ENCODE results near the gene FASLG.

The FASLG gene

DNA sequence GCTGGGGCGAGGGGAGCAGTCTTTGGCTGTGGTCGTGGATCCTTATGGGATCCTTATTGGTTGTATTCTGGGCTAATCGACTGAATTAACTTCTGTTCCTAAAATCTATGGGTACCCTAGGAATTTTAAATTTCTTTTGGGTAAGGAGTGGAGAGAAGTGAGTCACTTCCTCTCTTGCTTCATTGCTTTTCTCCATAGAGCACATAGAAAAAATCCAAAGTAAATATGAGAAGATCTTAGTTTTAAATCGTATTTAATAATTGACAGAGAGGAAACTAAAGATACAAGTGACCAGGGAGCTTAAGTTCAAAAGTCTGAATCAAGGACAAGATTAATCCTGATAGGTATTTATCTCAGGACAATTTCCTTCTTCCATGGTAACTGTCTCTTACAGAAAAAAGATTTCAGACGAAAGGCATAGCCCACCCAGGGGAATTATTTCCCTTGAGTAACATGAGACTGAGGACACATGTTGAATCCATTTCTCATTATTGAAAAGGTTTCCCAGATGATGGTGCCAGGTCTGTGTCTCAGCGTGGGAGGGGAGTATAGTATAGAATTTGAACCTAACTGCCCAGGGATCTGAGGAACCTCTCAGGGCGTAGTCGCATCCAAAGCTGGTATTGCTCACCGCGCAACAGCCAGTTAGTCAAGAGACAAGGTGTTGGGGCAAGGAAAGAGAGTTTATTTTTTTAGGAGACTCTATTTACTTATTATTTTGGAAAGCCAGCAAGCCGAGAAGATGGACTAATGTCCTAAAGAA, 28.7 kb upstream of the FASLG start:
- TF ChIP-seq POLR2AphosphoS5 (IDR thresholded peaks at IDR 0.05; ENCODE audit: low read depth) (no peak), REST (IDR thresholded peaks at IDR 0.05; ENCODE audit: insufficient replicate concordance, low read depth) (no peak), CTCF (IDR thresholded peaks at IDR 0.05; ENCODE audit: insufficient read depth, low read length) (no peak), GABPA (IDR thresholded peaks at IDR 0.05; ENCODE audit: low read depth) (no peak), SPI1 (IDR thresholded peaks at IDR 0.05; ENCODE audit: borderline replicate concordance, low read depth) (peak; percentile 67)
- no peak for DNase-seq (ENCODE audit: low read depth in 1 of 2, low spot score in 1 of 2)
- Histone ChIP-seq H3K27me3 (ENCODE audit: insufficient read depth, poor library complexity, severe bottlenecking) (no peaks in the 10 kb centered on the region), H3K4me3 (replicated peaks; ENCODE audit: insufficient read depth, low read length) (no peak overlapping the region), H3K27ac (replicated peaks) (no peak overlapping the region)

DNA sequence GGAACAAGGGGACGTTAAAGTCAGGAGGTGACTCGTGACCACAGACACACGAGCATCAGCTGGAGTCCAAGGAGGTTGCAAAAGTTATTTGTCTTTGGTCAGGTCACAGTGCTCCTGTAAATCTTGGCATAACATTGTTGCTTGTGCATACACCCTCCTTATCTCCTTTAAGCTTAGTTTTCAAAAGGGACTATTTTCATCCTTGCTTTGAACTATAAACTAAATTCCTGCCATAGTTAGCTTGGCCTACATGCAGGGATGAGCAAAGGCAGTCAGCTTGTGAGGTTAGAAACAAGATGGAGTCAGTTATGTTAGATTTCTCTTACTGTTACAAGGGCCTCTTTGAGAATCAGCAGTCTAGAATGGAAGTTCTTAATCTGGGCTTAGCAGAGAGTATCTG, 28.0 kb upstream of the FASLG start:
- Histone ChIP-seq H3K4me3 (replicated peaks; ENCODE audit: insufficient read depth, low read length) (no peak overlapping the region), H3K27me3 (ENCODE audit: insufficient read depth, poor library complexity, severe bottlenecking) (no peaks in the 10 kb centered on the region), H3K27ac (replicated peaks) (no peak overlapping the region)
- no peak for DNase-seq (ENCODE audit: low read depth in 1 of 2, low spot score in 1 of 2)
- TF ChIP-seq CTCF (IDR thresholded peaks at IDR 0.05; ENCODE audit: insufficient read depth, low read length): no peak
- no peak for TF ChIP-seq GABPA (IDR thresholded peaks at IDR 0.05; ENCODE audit: low read depth)

- TF ChIP-seq REST (IDR thresholded peaks at IDR 0.05; ENCODE audit: insufficient replicate concordance, low read depth): no peak
- TF ChIP-seq SPI1 (IDR thresholded peaks at IDR 0.05; ENCODE audit: borderline replicate concordance, low read depth): no peak
- TF ChIP-seq POLR2AphosphoS5 (IDR thresholded peaks at IDR 0.05; ENCODE audit: low read depth): no peak
- TF ChIP-seq GABPA (IDR thresholded peaks at IDR 0.05; ENCODE audit: low read depth): no peak
- TF ChIP-seq CTCF (IDR thresholded peaks at IDR 0.05; ENCODE audit: insufficient read depth, low read length): no peak
- Histone ChIP-seq H3K27ac (replicated peaks) (no peak overlapping the region), H3K4me3 (replicated peaks; ENCODE audit: insufficient read depth, low read length) (no peak overlapping the region), H3K27me3 (ENCODE audit: insufficient read depth, poor library complexity, severe bottlenecking) (no peaks in the 10 kb centered on the region)
- no peak for DNase-seq (ENCODE audit: low read depth in 1 of 2, low spot score in 1 of 2)
Measured at GRCh38 chr1:172637522-172637921, 21.4 kb upstream of the FASLG start.

DNA sequence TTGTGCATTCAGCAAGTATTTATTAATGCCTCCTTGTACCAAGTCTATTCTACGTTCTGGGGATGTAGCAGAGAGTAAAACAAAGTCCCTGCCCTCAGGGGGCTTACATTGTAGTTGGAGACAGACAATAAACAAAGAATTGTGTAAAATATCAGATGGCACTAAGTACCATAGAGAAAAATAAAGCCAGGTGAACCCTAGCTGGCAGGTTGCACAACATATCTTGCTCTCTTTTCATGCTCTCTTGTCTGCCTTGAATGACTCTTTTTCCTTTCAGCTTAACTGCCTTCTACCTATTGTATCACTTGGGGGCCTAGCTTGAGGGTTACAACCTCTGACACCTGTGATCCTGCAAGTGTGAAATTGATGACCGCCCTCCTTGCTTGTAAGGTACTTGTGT, 20.7 kb upstream of the FASLG start:
- H3K27me3 ChIP-seq (ENCODE audit: insufficient read depth, poor library complexity, severe bottlenecking): no peaks in the 10 kb centered on the region
- TF ChIP-seq REST (IDR thresholded peaks at IDR 0.05; ENCODE audit: insufficient replicate concordance, low read depth) (no peak), CTCF (IDR thresholded peaks at IDR 0.05; ENCODE audit: insufficient read depth, low read length) (no peak), SPI1 (IDR thresholded peaks at IDR 0.05; ENCODE audit: borderline replicate concordance, low read depth) (no peak), POLR2AphosphoS5 (IDR thresholded peaks at IDR 0.05; ENCODE audit: low read depth) (no peak), GABPA (IDR thresholded peaks at IDR 0.05; ENCODE audit: low read depth) (no peak)
- H3K4me3 ChIP-seq (replicated peaks; ENCODE audit: insufficient read depth, low read length): no peak overlapping the region
- no peak overlapping the region for H3K27ac ChIP-seq (replicated peaks)
- no peak for DNase-seq (ENCODE audit: low read depth in 1 of 2, low spot score in 1 of 2)
